H1 (cell line): ENCODE data around the gene CRACDL. TPM values are rescaled to one million over a fixed set of nuclear protein-coding genes. Genes with fewer than 3 reads are reported as not detected.

Experiments used
- CTCF ChIA-PET: fragments of 300-600 bp; sonication (Branson Sonifier 250); formaldehyde crosslinking; loops from one replicate; lab custom pipeline; 2021; ENCODE audit not compliant: partially characterized antibody; lab: Charles Lee
- POLR2A ChIA-PET: fragments of 300-600 bp; sonication (Branson Sonifier 250); formaldehyde crosslinking; loops from one replicate; lab custom pipeline; 2021; ENCODE audit warnings: inconsistent platforms; ENCODE audit not compliant: partially characterized antibody; lab: Charles Lee
- DNase-seq, 2 experiments: peaks; one replicate each; pipeline versions ENCODE4 v3.0.0 to v3.0.0-alpha.2; 2010 to 2022; ENCODE audit warnings: low spot score in 2 of 2, low read depth in 1 of 2, mixed read lengths in 1 of 2
- FAIRE-seq: peaks from 2 replicates; lab custom pipeline; 2011; peaks lifted over from hg19 to GRCh38; lab: Jason Lieb, UNC
- H2AFZ ChIP-seq: 2 replicates; pipeline ENCODE4 v1.8.1; 2012; ENCODE audit warnings: low read length, inconsistent platforms
- H2AK5ac ChIP-seq: 2 replicates; pipeline ENCODE4 v1.6.1; 2013; ENCODE audit warnings: low read depth, low read length
- H2BK120ac ChIP-seq: replicated peaks from 2 replicates; pipeline ENCODE3; 2013; ENCODE audit warnings: low read depth, low read length, inconsistent platforms
- H2BK12ac ChIP-seq: 2 replicates; pipeline ENCODE4 v1.6.1; 2013; ENCODE audit warnings: low read depth, low read length
- H2BK15ac ChIP-seq: 2 replicates; pipeline ENCODE4 v1.6.1; 2013; ENCODE audit warnings: low read length
- H2BK20ac ChIP-seq: 2 replicates; pipeline ENCODE4 v1.6.1; 2013; ENCODE audit warnings: low read length
- H2BK5ac ChIP-seq: 2 replicates; pipeline ENCODE4 v1.6.1; 2013; ENCODE audit warnings: low read depth, low read length
- H3K14ac ChIP-seq: 2 replicates; pipeline ENCODE4 v1.6.1; 2013; ENCODE audit warnings: inconsistent platforms; ENCODE audit not compliant: insufficient read length
- H3K18ac ChIP-seq: 2 replicates; pipeline ENCODE4 v1.6.1; 2013; ENCODE audit warnings: low read length; ENCODE audit errors: extremely low read depth
- H3K23ac ChIP-seq: 2 replicates; pipeline ENCODE4 v1.6.1; 2013; ENCODE audit warnings: inconsistent platforms; ENCODE audit not compliant: insufficient read length
- H3K23me2 ChIP-seq: 2 replicates; pipeline ENCODE4 v1.6.1; 2013; ENCODE audit warnings: low read depth, low read length
- H3K27ac ChIP-seq: 2 replicates; pipeline ENCODE4 v1.6.1; 2011; ENCODE audit warnings: low read depth, low read length, inconsistent platforms
- H3K27me3 ChIP-seq, 4 experiments: replicated peaks in 1 of 4; 1 replicate in 1 of 4; 2 replicates in 3 of 4; pipeline versions ENCODE4 v1.6.1 to v1.8.1; 2011 to 2013; ENCODE audit warnings: low read length in 3 of 4, mild to moderate bottlenecking in 3 of 4, inconsistent platforms in 2 of 4, mixed read lengths in 2 of 4, moderate library complexity in 1 of 4; ENCODE audit not compliant: control insufficient read depth in 3 of 4, insufficient read depth in 3 of 4; ENCODE audit errors: extremely low read depth in 1 of 4
- H3K36me3 ChIP-seq, 4 experiments: 2 replicates each; pipeline versions ENCODE4 v1.6.1 to v1.8.1; 2011 to 2013; ENCODE audit warnings: mild to moderate bottlenecking in 4 of 4, low read length in 3 of 4, moderate library complexity in 2 of 4, control low read depth in 1 of 4, inconsistent platforms in 1 of 4; ENCODE audit not compliant: insufficient read depth in 4 of 4, control insufficient read depth in 2 of 4
- H3K4ac ChIP-seq: replicated peaks from 2 replicates; pipeline ENCODE3; 2013; ENCODE audit warnings: low read length, low read depth, mixed read lengths, inconsistent platforms; ENCODE audit not compliant: insufficient read length
- H3K4me1 ChIP-seq, 4 experiments: replicated peaks in 1 of 4; 1 replicate in 1 of 4; 2 replicates in 3 of 4; pipeline versions ENCODE4 v1.6.1 to v1.8.1; 2011 to 2013; ENCODE audit warnings: low read length in 3 of 4, inconsistent platforms in 2 of 4, mixed read lengths in 1 of 4; ENCODE audit not compliant: insufficient read depth in 4 of 4, control insufficient read depth in 3 of 4
- H3K4me2 ChIP-seq, 2 experiments: 2 replicates each; pipeline versions ENCODE4 v1.6.1 to v1.8.1; 2011 to 2013; ENCODE audit warnings: low read depth in 2 of 2, low read length in 2 of 2, control low read depth in 1 of 2, inconsistent platforms in 1 of 2, mild to moderate bottlenecking in 1 of 2; ENCODE audit not compliant: insufficient read depth in 1 of 2
- H3K4me3 ChIP-seq, 4 experiments: fragments of 200-600, 300-600 bp in 1 of 4; sonication (generic), shearing (Covaris generic), sonication (Bioruptor Twin) in 1 of 4; 2 replicates each; pipeline versions ENCODE4 v1.5.1 to v1.8.1; 2011 to 2016; ENCODE audit warnings: low read length in 4 of 4, low read depth in 3 of 4, control low read depth in 2 of 4, inconsistent platforms in 2 of 4, mild to moderate bottlenecking in 2 of 4, mixed read lengths in 1 of 4, moderate library complexity in 1 of 4; ENCODE audit not compliant: insufficient read depth in 2 of 4; ENCODE audit errors: extremely low read depth in 1 of 4
- H3K56ac ChIP-seq: replicated peaks from 2 replicates; pipeline ENCODE3; 2013; ENCODE audit warnings: low read depth, mild to moderate bottlenecking, mixed read lengths, low read length, inconsistent platforms; ENCODE audit not compliant: insufficient read length
- H3K79me1 ChIP-seq: 2 replicates; pipeline ENCODE4 v1.6.1; 2013; ENCODE audit warnings: low read depth, low read length, control low read depth
- H3K79me2 ChIP-seq, 2 experiments: 2 replicates each; pipeline versions ENCODE4 v1.6.1 to v1.8.1; 2012 to 2013; ENCODE audit warnings: low read length in 2 of 2, mild to moderate bottlenecking in 2 of 2, inconsistent platforms in 1 of 2; ENCODE audit not compliant: insufficient read depth in 2 of 2, control insufficient read depth in 1 of 2
- H3K9ac ChIP-seq, 4 experiments: replicated peaks in 1 of 4; 1 replicate in 1 of 4; 2 replicates in 3 of 4; pipeline versions ENCODE4 v1.6.1 to v1.8.1; 2011 to 2013; ENCODE audit warnings: low read depth in 3 of 4, low read length in 3 of 4, control low read depth in 2 of 4, mild to moderate bottlenecking in 2 of 4, moderate library complexity in 2 of 4, inconsistent platforms in 1 of 4; ENCODE audit errors: extremely low read depth in 1 of 4
- H3K9me3 ChIP-seq, 2 experiments: 2 replicates each; pipeline versions ENCODE4 v1.6.1 to v1.8.1; 2012 to 2013; ENCODE audit warnings: mild to moderate bottlenecking in 2 of 2, moderate library complexity in 2 of 2, control low read depth in 1 of 2, inconsistent platforms in 1 of 2, low read depth in 1 of 2, low read length in 1 of 2, mixed read lengths in 1 of 2; ENCODE audit not compliant: insufficient read depth in 2 of 2
- H4K20me1 ChIP-seq, 2 experiments: replicated peaks in 1 of 2; 2 replicates each; pipeline versions ENCODE3 to v1.8.1; 2011 to 2013; ENCODE audit warnings: inconsistent platforms in 2 of 2, low read length in 2 of 2, mild to moderate bottlenecking in 1 of 2; ENCODE audit not compliant: insufficient read depth in 2 of 2, control insufficient read depth in 1 of 2
- H4K5ac ChIP-seq: 2 replicates; pipeline ENCODE4 v1.6.1; 2013; ENCODE audit warnings: low read length, low read depth, mixed read lengths, inconsistent platforms; ENCODE audit not compliant: insufficient read length
- H4K8ac ChIP-seq: 2 replicates; pipeline ENCODE4 v1.8.0; 2013; ENCODE audit warnings: mild to moderate bottlenecking, moderate library complexity, low read length, inconsistent platforms; ENCODE audit not compliant: insufficient read depth; ENCODE audit errors: extremely low read depth
- H4K91ac ChIP-seq: replicated peaks from 2 replicates; pipeline ENCODE3; 2013; ENCODE audit warnings: low read length, mixed read lengths, inconsistent platforms; ENCODE audit not compliant: insufficient read length
- EGR1 ChIP-seq: IDR thresholded peaks from 2 replicates; pipeline ENCODE4 v1.6.1; 2011; ENCODE audit warnings: low read depth, low read length, borderline replicate concordance
- EZH2 ChIP-seq: fragments of 200-600 bp; sonication (generic); IDR thresholded peaks from 2 replicates; pipeline ENCODE4 v1.7.1; 2012; ENCODE audit warnings: low read depth, mild to moderate bottlenecking, moderate library complexity, low read length, inconsistent platforms; ENCODE audit not compliant: severe bottlenecking
- FOSL1 ChIP-seq: IDR thresholded peaks from 2 replicates; pipeline ENCODE4 v1.6.1; 2011; ENCODE audit warnings: mild to moderate bottlenecking, low read depth, low read length, moderate library complexity; ENCODE audit not compliant: insufficient read depth
- GTF2F1 ChIP-seq: IDR thresholded peaks from 2 replicates; pipeline ENCODE4 v1.6.1; 2012; ENCODE audit warnings: low read depth, low read length, improper control_type of control experiment, borderline replicate concordance
- HDAC2 ChIP-seq, 2 experiments: fragments of 300-600 bp in 1 of 2; sonication (generic) in 1 of 2; IDR thresholded peaks; 2 replicates each; pipeline ENCODE4 v1.6.1; 2011 to 2012; ENCODE audit warnings: low read depth in 2 of 2, low read length in 2 of 2, mild to moderate bottlenecking in 2 of 2, moderate library complexity in 2 of 2, borderline replicate concordance in 1 of 2, inconsistent platforms in 1 of 2
- KDM4A ChIP-seq: IDR thresholded peaks from one replicate; pipeline ENCODE4 v1.7.1; 2012; ENCODE audit warnings: low read depth, mild to moderate bottlenecking, moderate library complexity, low read length, inconsistent platforms; ENCODE audit not compliant: severe bottlenecking
- MAFK ChIP-seq: IDR thresholded peaks from 2 replicates; pipeline ENCODE4 v1.6.1; 2012; ENCODE audit warnings: low read depth, mild to moderate bottlenecking, improper control_type of control experiment, low read length
- NANOG ChIP-seq: IDR thresholded peaks from 2 replicates; pipeline ENCODE4 v1.6.1; 2011; ENCODE audit warnings: low read length, low read depth, mild to moderate bottlenecking, inconsistent platforms; ENCODE audit not compliant: insufficient read depth, poor library complexity, severe bottlenecking
- PHF8 ChIP-seq: fragments of 200-600 bp; sonication (generic); conservative IDR thresholded peaks from 2 replicates; pipeline ENCODE4 v1.7.1; 2012; ENCODE audit warnings: low read depth, mild to moderate bottlenecking, inconsistent platforms, low read length, moderate library complexity
- POLR2A ChIP-seq, 2 experiments: IDR thresholded peaks; 1 replicate in 1 of 2; 2 replicates in 1 of 2; pipeline ENCODE4 v1.6.1; 2011; ENCODE audit warnings: low read depth in 2 of 2, low read length in 2 of 2, mild to moderate bottlenecking in 2 of 2; ENCODE audit errors: control extremely low read depth in 1 of 2
- SP1 ChIP-seq: IDR thresholded peaks from 2 replicates; pipeline ENCODE4 v1.6.1; 2011; ENCODE audit warnings: low read depth, low read length
- WGBS, 2 experiments: shearing (Covaris generic) in 1 of 2; methylation state at CpG; one replicate each; pipeline versions ENCODE4 v1.1.6 to v1.1.7; 2013 to 2015; ENCODE audit warnings: low lambda C conversion rate in 2 of 2, mixed read lengths in 2 of 2, inconsistent platforms in 1 of 2, low coverage in 1 of 2, missing lambda C conversion rate in 1 of 2; ENCODE audit not compliant: insufficient replicate concordance in 2 of 2, insufficient coverage in 1 of 2, insufficient read length in 1 of 2; ENCODE audit errors: extremely low coverage in 1 of 2, missing lambda C conversion rate in 1 of 2; 5-methylcytosine and 5-hydroxymethylcytosine counted together
- polyA plus RNA-seq, 7 experiments: library from polyadenylated mRNA; depleted of rRNA in 3 of 7; stranded (reverse) in 5 of 7; unstranded in 2 of 7; fragments of >200 nt in 5 of 7; fragments of 200-250 nt in 2 of 7; gene quantifications; 1 replicate in 5 of 7; 2 replicates in 1 of 7; 4 replicates in 1 of 7; pipeline versions ENCODE4 v1.2.1 to v1.2.3, GENCODE V29; 2011 to 2013; ENCODE audit warnings: missing spikeins in 2 of 7, mixed read lengths in 2 of 7
- total RNA-seq: library from RNA; stranded (reverse); fragmentation: NEBNext Ultra II Directional; extraction: Animal tissue kit (Norgen Biotek cat#: 25700); gene quantifications from 2 replicates; pipeline ENCODE4 v1.2.1, GENCODE V29; 2021
- TF ChIP-seq, protein P1 (sequence below): IDR thresholded peaks from 2 replicates; pipeline ENCODE4 v1.6.1; 2011; ENCODE audit warnings: low read depth, mild to moderate bottlenecking, low read length; ENCODE audit not compliant: insufficient read depth

The CRACDL gene
- total and polyA plus RNA-seq, 2 of the 8 experiments (the other 6 are each of a cell fraction or from before 2014, with no cell fraction given), result 0.07 to 0.38 TPM

GRCh38 chr2:98915751-98916358, 20.2 kb downstream of the CRACDL start:
- Histone ChIP-seq H3K27ac (no peak overlapping the region), H3K56ac (no peak overlapping the region), H3K23ac (no peak overlapping the region), H3K9ac (no peak overlapping the region), H2BK5ac (no peak overlapping the region), H2AFZ (no peak overlapping the region), H4K20me1 (no peaks in the 10 kb centered on the region), H2AK5ac (no peak overlapping the region), H3K79me1 (no peaks in the 10 kb centered on the region), H3K4me2 (no peak overlapping the region), H3K36me3 (no peaks in the 10 kb centered on the region), H3K4me3 (no peak overlapping the region), H4K5ac (no peak overlapping the region), H4K91ac (no peak overlapping the region), H2BK15ac (no peak overlapping the region), H3K79me2 (no peaks in the 10 kb centered on the region), H3K4ac (no peak overlapping the region), H2BK12ac (no peak overlapping the region), H2BK120ac (no peak overlapping the region), H3K18ac (no peak overlapping the region), H3K23me2 (no peaks in the 10 kb centered on the region), H3K27me3 (no peaks in the 10 kb centered on the region; a peak in 1 of 7 replicates), H2BK20ac (no peak overlapping the region), H3K14ac (no peak overlapping the region), H3K9me3 (no peaks in the 10 kb centered on the region), H4K8ac (no peak overlapping the region), H3K4me1 (peaks cover 0 to 10% (median 3%) of the 10 kb centered on the region in 4 experiments; a peak in 3 of 7 replicates)
- CTCF ChIA-PET, result interaction anchor here (0.9 to 1.5 kb wide), 2 partner anchors 12 to 267 kb away, joined by 3 to 4 read pairs; no protein-coding TSS in a partner anchor
- no peak for FAIRE-seq
- DNase-seq, result no peak
- POLR2A ChIA-PET, result no interaction called here
- 93% methylated on average over 9 of the region's 9 CpGs; no CpG with 5 or more reads in 1 of the 2 experiments for WGBS, 2 experiments
- TF ChIP-seq POLR2A (IDR thresholded peaks at IDR 0.05; ENCODE audit: control extremely low read depth in 1 of 2, low read depth in 2 of 2, low read length in 2 of 2) (no peak), EGR1 (no peak), SP1 (no peak), GTF2F1 (no peak), FOSL1 (no peak), MAFK (no peak), KDM4A (no peak), NANOG (no peak), HDAC2 (IDR thresholded peaks at IDR 0.05; ENCODE audit: borderline replicate concordance in 1 of 2, low read depth in 2 of 2, low read length in 2 of 2) (no peak), PHF8 (no peak), EZH2 (no peak)
- TF ChIP-seq, protein P1, sequence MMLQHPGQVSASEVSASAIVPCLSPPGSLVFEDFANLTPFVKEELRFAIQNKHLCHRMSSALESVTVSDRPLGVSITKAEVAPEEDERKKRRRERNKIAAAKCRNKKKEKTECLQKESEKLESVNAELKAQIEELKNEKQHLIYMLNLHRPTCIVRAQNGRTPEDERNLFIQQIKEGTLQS, result no peak
